Astrocyte of the spinal cord (primary cell): ENCODE results near the gene GALNT5.
"Not testable (repeated sequence)": the region's sequence is repeated elsewhere in the genome, so short reads cannot be mapped to it uniquely, and the experiment has no call there.

Source experiments
- DNase-seq: peaks from one replicate; pipeline ENCODE4 v3.0.0; 2011; ENCODE audit warnings: low read depth, low spot score
- H3K4me3 ChIP-seq: 2 replicates; pipeline ENCODE4 v1.5.1; 2011; ENCODE audit warnings: low read depth, mild to moderate bottlenecking, low read length, moderate library complexity
- in situ Hi-C: cut with HindIII; loops from 2 replicates; pipeline ENCODE4 v1.10.0; 2017; ENCODE audit warnings: low sequenced_read_pairs
- TF ChIP-seq, protein P1 (sequence below): IDR thresholded peaks from 2 replicates; pipeline ENCODE4 v1.5.1; 2012; ENCODE audit warnings: low read depth, mild to moderate bottlenecking, low read length, inconsistent platforms

GALNT5 gene

DNA sequence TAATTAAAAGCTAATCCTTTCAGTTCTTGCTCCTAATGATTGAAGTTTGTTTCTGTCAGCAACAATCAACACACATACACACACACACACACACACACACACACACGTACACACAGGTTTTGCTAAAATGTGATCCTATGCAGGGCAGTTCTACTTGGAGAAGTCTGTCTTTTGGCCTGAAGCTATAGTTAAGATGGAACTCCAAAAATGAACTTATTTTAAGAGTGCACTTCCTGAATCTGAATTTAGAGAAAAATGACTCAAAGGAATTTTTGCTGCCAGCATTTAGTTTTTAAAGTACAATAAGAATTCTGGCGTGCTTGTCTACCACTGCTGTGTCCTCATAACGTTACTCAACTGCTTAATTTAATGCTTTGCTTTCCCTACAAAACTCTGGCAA lies 6.6 kb downstream of the GALNT5 start:
- TF ChIP-seq, protein P1, sequence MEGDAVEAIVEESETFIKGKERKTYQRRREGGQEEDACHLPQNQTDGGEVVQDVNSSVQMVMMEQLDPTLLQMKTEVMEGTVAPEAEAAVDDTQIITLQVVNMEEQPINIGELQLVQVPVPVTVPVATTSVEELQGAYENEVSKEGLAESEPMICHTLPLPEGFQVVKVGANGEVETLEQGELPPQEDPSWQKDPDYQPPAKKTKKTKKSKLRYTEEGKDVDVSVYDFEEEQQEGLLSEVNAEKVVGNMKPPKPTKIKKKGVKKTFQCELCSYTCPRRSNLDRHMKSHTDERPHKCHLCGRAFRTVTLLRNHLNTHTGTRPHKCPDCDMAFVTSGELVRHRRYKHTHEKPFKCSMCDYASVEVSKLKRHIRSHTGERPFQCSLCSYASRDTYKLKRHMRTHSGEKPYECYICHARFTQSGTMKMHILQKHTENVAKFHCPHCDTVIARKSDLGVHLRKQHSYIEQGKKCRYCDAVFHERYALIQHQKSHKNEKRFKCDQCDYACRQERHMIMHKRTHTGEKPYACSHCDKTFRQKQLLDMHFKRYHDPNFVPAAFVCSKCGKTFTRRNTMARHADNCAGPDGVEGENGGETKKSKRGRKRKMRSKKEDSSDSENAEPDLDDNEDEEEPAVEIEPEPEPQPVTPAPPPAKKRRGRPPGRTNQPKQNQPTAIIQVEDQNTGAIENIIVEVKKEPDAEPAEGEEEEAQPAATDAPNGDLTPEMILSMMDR: no peak
- in situ Hi-C loops: no loop called here
- peak; percentile 44 for DNase-seq
- no peak overlapping the region for H3K4me3 ChIP-seq

DNA sequence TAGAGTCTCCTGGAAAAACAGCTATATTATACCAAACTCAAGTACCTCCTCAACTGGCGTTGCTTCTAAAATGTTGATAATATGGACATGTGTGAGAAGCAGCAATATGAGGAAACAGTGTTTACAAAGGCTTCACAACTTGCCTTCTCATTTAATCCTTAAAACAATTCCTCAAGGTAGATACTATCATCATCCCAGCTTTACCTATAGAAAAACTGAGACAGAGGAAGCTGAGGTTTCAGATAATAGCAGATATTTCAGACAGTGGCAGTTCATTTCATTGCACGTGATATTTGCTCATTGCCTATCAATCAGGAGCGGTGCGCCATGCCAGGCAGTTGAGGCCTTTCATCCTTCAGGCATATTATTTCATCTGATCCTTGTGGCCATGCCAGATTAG lies 8.3 kb downstream of the GALNT5 start:
- TF ChIP-seq, protein P1: no peak
- DNase-seq: no peak
- in situ Hi-C loops: no loop called here

DNA sequence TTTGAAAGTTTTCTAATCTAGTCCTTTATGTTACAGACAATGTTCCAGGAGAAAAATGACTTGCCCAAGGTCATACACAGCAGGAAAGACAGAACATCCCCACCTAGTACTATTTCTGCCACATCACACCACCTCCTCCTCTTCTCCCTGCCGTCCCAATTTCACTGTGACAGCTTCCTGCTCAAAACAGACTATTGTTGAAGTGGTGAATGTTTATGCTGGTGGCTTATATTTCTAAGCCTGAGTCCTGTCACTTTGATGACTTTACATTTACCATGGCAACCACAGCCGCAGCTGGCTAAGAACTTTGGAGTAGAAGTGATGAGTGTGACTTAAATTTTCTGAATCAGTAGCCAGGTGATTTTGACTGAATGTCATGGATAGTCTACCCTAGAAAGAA lies 10.0 kb downstream of the GALNT5 start:
- DNase-seq: no peak
- in situ Hi-C loops: no loop called here
- TF ChIP-seq, protein P1: no peak

More for the DNA sequence above, 8.3 kb downstream of the GALNT5 start:
- no peak overlapping the region for H3K4me3 ChIP-seq

DNA sequence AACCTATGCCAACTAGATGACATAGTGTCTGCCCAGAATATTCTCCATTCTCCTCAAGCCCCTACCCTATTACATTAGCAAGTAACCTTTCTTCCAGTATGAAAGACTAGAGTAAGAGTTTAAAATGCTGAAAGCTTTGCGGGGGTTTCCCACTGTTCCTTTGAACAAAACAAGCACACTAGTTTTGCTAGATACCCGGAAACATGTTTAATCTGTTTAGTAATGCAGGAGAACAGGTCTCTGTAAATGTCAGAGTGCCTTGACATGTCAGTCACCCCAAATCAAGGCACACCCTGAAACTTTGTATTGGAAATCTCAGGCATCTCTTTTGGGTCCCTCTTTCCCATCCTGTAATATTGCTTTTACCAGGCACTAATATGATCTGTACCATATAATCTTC lies 11.6 kb downstream of the GALNT5 start:
- TF ChIP-seq, protein P1: no peak
- in situ Hi-C loops: no loop called here
- H3K4me3 ChIP-seq: no peak overlapping the region

More for the DNA sequence above, 10.0 kb downstream of the GALNT5 start:
- no peak overlapping the region for H3K4me3 ChIP-seq

DNA sequence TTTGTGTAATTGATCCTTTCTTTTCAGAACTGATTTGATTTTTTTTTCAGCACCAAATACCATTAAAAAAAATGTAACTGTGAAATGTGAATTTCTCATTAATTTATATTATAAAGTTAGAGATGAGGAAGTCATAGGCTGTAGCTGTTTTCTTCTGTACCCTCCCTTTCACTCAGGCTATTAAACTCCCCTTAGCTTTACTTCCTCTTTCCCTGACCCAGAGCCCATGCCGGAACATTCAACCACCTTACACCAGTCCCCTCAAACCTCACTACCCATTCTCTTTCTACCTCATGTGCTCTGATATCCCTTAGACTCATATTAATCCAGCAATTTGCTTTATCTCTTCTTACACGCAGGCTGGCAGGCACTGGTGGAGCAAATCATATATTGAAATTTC lies 12.4 kb downstream of the GALNT5 start:
- TF ChIP-seq, protein P1: no peak
- no peak overlapping the region for H3K4me3 ChIP-seq
- in situ Hi-C loops: no loop called here
- no peak for DNase-seq

More for the DNA sequence above, 11.6 kb downstream of the GALNT5 start:
- DNase-seq: no peak

DNA sequence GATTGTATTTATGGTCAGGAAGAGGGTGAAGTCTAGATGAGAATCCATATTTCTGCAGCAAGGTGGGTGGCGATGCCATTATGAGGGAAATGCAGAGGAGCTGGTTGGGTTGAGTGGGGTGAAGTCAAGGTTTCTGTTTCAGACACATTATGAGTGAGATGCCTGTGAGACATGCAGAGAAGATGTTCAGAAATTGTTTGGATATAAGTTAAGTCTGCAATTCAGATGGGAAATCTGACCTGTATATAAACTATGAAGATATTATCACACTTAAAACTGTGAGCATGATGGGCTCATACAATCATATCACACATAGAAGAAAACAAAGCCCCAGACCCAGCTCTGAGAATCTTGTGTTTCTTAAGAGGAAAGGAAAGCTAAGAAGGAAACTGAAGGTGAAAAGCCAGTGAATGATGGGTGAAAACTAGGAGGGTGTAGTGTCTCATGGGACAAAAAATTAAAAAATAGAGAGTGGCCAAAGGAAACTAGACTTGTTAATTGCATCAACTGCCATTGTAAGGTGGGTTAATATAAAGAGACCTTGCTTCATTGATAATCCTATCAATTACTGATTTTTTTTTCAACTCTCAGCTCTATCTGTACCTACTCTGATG lies 14.2 kb downstream of the GALNT5 start:
- TF ChIP-seq, protein P1: no peak
- in situ Hi-C loops: no loop called here
- H3K4me3 ChIP-seq: no peak overlapping the region
- no peak for DNase-seq

DNA sequence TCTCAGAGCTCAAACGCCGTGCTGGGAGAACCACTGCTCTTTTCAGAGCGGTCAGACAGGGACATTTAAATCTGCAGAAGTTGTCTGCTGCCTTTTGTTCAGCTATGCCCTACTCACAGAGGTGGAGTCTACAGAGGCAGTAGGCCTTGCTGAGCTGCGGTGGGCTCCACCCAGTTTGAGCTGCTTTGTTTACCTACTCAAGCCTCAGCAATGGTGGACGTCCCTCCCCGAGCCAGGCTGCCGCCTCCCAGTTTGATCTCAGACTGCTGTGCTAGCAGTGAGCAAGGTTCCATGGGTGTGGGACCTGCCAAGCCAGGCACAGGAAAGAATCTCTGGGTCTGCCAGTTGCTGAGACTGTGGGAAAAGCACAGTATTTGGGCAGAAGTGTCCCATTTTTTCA lies 21.8 kb downstream of the GALNT5 start:
- in situ Hi-C loops, DNase-seq: not testable (repeated sequence)

More for the DNA sequence above, 21.8 kb downstream of the GALNT5 start:
- H3K4me3 ChIP-seq: not testable (repeated sequence)
